Measurements from ENCODE around the gene RCBTB2.
A peak's percentile ranks its signal among the peaks of the same experiment; 100 is the strongest.

Gene RCBTB2

GRCh38 chr13:48563626-48564025 is 30.7 kb upstream of the RCBTB2 start:
- DNase-seq (ENCODE audit: low read depth in 2 of 2) = no peak

- DNase-seq (ENCODE audit: low read depth in 2 of 2) = peak; percentile 28 to 31
These were observed 29.6 kb upstream of the RCBTB2 start for GRCh38 chr13:48562296-48563066.

- DNase-seq (ENCODE audit: low read depth in 2 of 2) = no peak
These were observed 28.8 kb upstream of the RCBTB2 start for GRCh38 chr13:48561466-48562235.

GRCh38 chr13:48560657-48561337 is 27.9 kb upstream of the RCBTB2 start:
- DNase-seq (ENCODE audit: low read depth in 2 of 2) = no peak

- DNase-seq (ENCODE audit: low read depth in 2 of 2) = no peak
These were observed 26.9 kb upstream of the RCBTB2 start for GRCh38 chr13:48559638-48560320.

GRCh38 chr13:48556817-48557216 is 23.9 kb upstream of the RCBTB2 start:
- no peak for DNase-seq (ENCODE audit: low read depth in 2 of 2)

GRCh38 chr13:48555441-48555840 is 22.6 kb upstream of the RCBTB2 start:
- no peak for DNase-seq (ENCODE audit: low read depth in 2 of 2)

- DNase-seq (ENCODE audit: low read depth in 2 of 2) = no peak
These were observed 18.4 kb upstream of the RCBTB2 start for GRCh38 chr13:48551329-48551728.

- DNase-seq (ENCODE audit: low read depth in 2 of 2) = no peak
These were observed 16.8 kb upstream of the RCBTB2 start for GRCh38 chr13:48549658-48550057.

- DNase-seq (ENCODE audit: low read depth in 2 of 2) = no peak
These were observed 14.8 kb upstream of the RCBTB2 start for GRCh38 chr13:48547663-48548092.

- no peak for DNase-seq (ENCODE audit: low read depth in 2 of 2)
These were observed 12.7 kb upstream of the RCBTB2 start for GRCh38 chr13:48545608-48546007.

GRCh38 chr13:48542581-48543341 is 9.9 kb upstream of the RCBTB2 start:
- DNase-seq (ENCODE audit: low read depth in 2 of 2) = no peak

GRCh38 chr13:48542138-48542537 is 9.3 kb upstream of the RCBTB2 start:
- no peak for DNase-seq (ENCODE audit: low read depth in 2 of 2)

GRCh38 chr13:48539550-48539949 is 6.7 kb upstream of the RCBTB2 start:
- DNase-seq (ENCODE audit: low read depth in 2 of 2) = no peak

GRCh38 chr13:48536621-48537250 is 3.9 kb upstream of the RCBTB2 start:
- DNase-seq (ENCODE audit: low read depth in 2 of 2) = no peak

- DNase-seq (ENCODE audit: low read depth in 2 of 2) = no peak
These were observed 2.9 kb upstream of the RCBTB2 start for GRCh38 chr13:48535766-48536165.

GRCh38 chr13:48534911-48535501 is 2.1 kb upstream of the RCBTB2 start:
- DNase-seq (ENCODE audit: low read depth in 2 of 2) = no peak

GRCh38 chr13:48533961-48534600 is 1.2 kb upstream of the RCBTB2 start:
- no peak for DNase-seq (ENCODE audit: low read depth in 2 of 2)

- no peak for DNase-seq (ENCODE audit: low read depth in 2 of 2)
These were observed 699 bp downstream of the RCBTB2 start for GRCh38 chr13:48532256-48532505.
